SJCRH30 (cell line): Measurements from ENCODE around the gene C6orf132. TPM values are rescaled to one million over a fixed set of nuclear protein-coding genes. Genes with fewer than 3 reads are reported as not detected.

ENCODE experiments used
- DNase-seq, 2 experiments: peaks; one replicate each; pipeline ENCODE4 v3.0.0-alpha.2; 2015 to 2020
- H3K27ac ChIP-seq: fragments of 250-450 bp; sonication (Bioruptor Pico); 2 replicates; pipeline ENCODE4 v1.5.1; 2020; ENCODE audit warnings: mild to moderate bottlenecking, moderate library complexity
- H3K27me3 ChIP-seq: fragments of 250-450 bp; sonication (Bioruptor Pico); 2 replicates; pipeline ENCODE4 v1.5.1; 2020; ENCODE audit warnings: mild to moderate bottlenecking, moderate library complexity
- H3K36me3 ChIP-seq: fragments of 250-450 bp; sonication (Bioruptor Pico); 2 replicates; pipeline ENCODE4 v1.5.1; 2020; ENCODE audit warnings: mild to moderate bottlenecking, moderate library complexity
- H3K4me1 ChIP-seq: fragments of 250-450 bp; sonication (Bioruptor Pico); 2 replicates; pipeline ENCODE4 v1.5.1; 2020; ENCODE audit warnings: mild to moderate bottlenecking, moderate library complexity
- H3K4me3 ChIP-seq: fragments of 250-450 bp; sonication (Bioruptor Pico); 2 replicates; pipeline ENCODE4 v1.5.1; 2020; ENCODE audit warnings: mild to moderate bottlenecking, moderate library complexity
- H3K9me3 ChIP-seq: fragments of 250-450 bp; sonication (Bioruptor Pico); replicated peaks from 2 replicates; pipeline ENCODE4 v1.5.1; 2020; ENCODE audit warnings: mild to moderate bottlenecking, moderate library complexity
- total RNA-seq: library from RNA; depleted of rRNA; stranded (reverse); fragments of >200 nt; shearing (Covaris generic); gene quantifications from 2 replicates; pipeline ENCODE4 v1.2.3, GENCODE V29; 2014

Gene C6orf132
- total RNA-seq, 1 experiment from 2014 or later, result not detected

DNA sequence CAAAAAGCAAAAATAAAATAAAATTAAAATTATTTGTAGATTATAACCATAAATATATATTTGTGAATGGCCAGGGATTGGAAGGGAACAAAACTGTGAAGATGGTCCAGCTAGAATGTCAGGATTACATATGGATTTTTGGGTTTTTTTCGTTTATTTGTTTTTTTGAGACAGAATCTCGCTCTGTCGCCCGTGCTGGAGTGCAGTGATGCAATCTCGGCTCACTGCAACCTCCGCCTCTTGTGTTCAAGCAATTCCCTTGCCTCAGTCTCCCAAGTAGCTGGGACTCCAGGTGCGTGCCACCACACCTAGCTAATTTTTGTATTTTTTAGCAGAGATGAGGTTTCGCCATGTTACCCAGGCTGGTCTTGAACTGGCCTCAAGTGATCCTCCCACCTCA, 7.8 kb upstream of the C6orf132 start:
- Histone ChIP-seq H3K4me1 (peaks cover 10% of the 10 kb centered on the region), H3K27me3 (no peaks in the 10 kb centered on the region), H3K4me3 (no peak overlapping the region), H3K27ac (no peak overlapping the region), H3K36me3 (no peaks in the 10 kb centered on the region), H3K9me3 (no peaks in the 10 kb centered on the region)
- no peak for DNase-seq

GRCh38 chr6:42148058-42148457, 5.6 kb upstream of the C6orf132 start:
- Histone ChIP-seq H3K4me3 (no peak overlapping the region), H3K4me1 (peaks cover 10% of the 10 kb centered on the region), H3K36me3 (no peaks in the 10 kb centered on the region), H3K27ac (no peak overlapping the region), H3K27me3 (no peaks in the 10 kb centered on the region), H3K9me3 (no peaks in the 10 kb centered on the region)
- no peak for DNase-seq

DNA sequence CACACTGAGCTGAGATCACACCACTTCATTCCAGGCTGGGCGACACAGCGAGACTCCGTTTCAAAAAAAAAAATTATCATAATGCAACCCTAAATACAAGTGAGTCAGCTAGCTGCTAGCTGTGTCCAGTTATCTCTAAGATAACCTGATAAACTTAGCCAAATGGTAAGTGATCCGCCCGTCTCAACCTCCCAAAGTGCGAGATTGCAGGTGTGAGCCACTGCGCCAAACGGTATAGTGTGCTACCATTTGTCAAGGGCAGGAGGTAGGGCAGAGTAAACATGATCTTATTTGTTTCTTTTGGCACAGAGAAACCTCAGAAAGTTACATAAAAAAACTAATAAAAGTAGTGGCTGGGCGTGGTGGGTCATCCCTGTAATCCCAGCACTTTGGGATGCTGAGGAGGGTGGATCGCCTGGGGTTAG, 4.7 kb upstream of the C6orf132 start:
- H3K4me3 ChIP-seq, result no peak overlapping the region
- peaks cover 7% of the 10 kb centered on the region for H3K4me1 ChIP-seq
- no peaks in the 10 kb centered on the region for H3K9me3 ChIP-seq
- H3K36me3 ChIP-seq, result no peaks in the 10 kb centered on the region
- H3K27ac ChIP-seq, result no peak overlapping the region
- no peak for DNase-seq
- no peaks in the 10 kb centered on the region for H3K27me3 ChIP-seq

DNA sequence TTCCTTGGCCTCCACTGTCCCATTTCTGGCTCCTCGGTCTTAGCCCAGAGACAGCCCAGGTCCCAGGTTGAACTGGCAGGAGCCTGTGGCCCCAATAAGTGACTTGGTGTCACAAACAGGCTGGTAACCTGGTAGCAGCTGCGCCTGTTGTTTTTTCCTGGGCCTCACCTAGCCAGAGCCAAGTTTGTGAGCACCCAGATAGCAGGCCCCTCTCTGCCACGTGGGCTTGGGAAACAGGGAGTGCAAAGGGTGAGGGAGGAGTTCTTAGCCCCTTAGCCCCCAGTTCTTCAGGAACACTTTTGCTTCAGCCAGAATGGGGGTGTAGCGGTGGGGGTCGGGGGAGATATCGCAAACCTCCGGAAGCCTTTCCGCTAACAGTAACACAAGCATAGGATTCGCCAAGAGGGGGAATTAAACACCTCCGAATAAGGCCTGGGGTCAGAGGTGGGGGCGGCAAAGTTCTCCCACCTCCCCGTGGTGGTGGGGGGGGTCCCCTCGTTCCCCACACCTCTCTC, 760 bp downstream of the C6orf132 start:
- no peaks in the 10 kb centered on the region for H3K36me3 ChIP-seq
- H3K27ac ChIP-seq, result no peak overlapping the region
- no peak overlapping the region for H3K4me3 ChIP-seq
- H3K4me1 ChIP-seq, result no peaks in the 10 kb centered on the region; the same call in 1 of the 2 replicates
- H3K9me3 ChIP-seq, result no peaks in the 10 kb centered on the region
- no peaks in the 10 kb centered on the region for H3K27me3 ChIP-seq
- no peak for DNase-seq

- Histone ChIP-seq H3K4me3 (no peak overlapping the region), H3K36me3 (no peaks in the 10 kb centered on the region), H3K27me3 (no peaks in the 10 kb centered on the region), H3K9me3 (no peaks in the 10 kb centered on the region), H3K4me1 (no peaks in the 10 kb centered on the region; the same call in 1 of the 2 replicates), H3K27ac (no peak overlapping the region)
- no peak for DNase-seq
These were observed 1.4 kb downstream of the C6orf132 start for GRCh38 chr6:42140756-42141602.

- H3K27me3 ChIP-seq, result no peaks in the 10 kb centered on the region
- DNase-seq, result no peak
These were observed 2.4 kb downstream of the C6orf132 start for GRCh38 chr6:42140032-42140431.

DNA sequence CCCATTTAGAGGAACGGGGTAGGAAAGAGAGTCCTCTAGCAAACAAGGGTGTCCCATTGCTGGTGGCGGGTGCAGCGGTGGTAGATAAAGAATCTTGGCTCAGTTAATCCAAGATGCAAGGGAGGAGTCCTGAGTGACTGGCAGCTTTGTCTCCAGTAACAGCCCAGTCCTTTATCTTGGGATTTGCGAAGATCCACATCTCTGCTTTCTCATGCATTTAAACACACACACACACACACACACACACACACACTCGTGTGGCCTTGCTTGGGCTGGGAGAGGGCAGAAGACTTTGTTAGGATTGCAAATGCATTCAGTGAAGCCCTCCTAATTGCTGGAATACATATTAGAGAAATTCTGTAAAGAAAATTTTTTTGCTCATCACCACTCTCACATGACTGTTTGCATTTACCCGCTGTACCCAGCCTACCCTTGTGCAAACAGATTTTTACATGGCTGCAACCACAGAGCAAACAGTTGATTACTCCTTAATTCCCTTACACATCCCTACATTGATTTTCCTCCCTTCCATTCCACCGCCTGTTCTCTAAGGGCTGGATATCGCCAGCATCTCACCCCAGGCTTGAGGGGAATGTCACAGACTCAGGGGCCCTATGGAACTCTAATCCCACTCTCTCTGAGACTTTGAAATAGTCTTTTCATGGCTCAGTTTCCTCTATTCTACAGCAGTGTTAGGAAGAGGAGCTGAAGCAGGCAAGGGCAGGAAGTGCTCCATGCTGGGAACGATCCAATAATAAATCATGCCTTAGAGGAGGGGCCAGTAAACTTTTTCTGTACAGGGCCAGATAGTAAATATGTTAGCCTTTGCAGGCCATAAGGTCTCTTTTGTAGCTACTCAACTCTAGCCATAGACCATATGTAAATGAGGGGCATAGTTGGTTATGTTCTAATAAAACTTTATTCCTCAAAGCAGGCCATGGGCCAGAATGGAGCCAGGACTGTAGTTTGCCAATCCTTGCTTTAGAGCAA, 3.5 kb downstream of the C6orf132 start:
- Histone ChIP-seq H3K4me3 (no peak overlapping the region), H3K27me3 (no peaks in the 10 kb centered on the region), H3K36me3 (no peaks in the 10 kb centered on the region), H3K4me1 (no peaks in the 10 kb centered on the region; the same call in 1 of the 2 replicates), H3K27ac (no peak overlapping the region), H3K9me3 (no peaks in the 10 kb centered on the region)
- no peak for DNase-seq

More at GRCh38 chr6:42140032-42140431, 2.4 kb downstream of the C6orf132 start:
- Histone ChIP-seq H3K27ac (no peak overlapping the region), H3K36me3 (no peaks in the 10 kb centered on the region), H3K9me3 (no peaks in the 10 kb centered on the region), H3K4me1 (no peaks in the 10 kb centered on the region; the same call in 1 of the 2 replicates), H3K4me3 (no peak overlapping the region)

DNA sequence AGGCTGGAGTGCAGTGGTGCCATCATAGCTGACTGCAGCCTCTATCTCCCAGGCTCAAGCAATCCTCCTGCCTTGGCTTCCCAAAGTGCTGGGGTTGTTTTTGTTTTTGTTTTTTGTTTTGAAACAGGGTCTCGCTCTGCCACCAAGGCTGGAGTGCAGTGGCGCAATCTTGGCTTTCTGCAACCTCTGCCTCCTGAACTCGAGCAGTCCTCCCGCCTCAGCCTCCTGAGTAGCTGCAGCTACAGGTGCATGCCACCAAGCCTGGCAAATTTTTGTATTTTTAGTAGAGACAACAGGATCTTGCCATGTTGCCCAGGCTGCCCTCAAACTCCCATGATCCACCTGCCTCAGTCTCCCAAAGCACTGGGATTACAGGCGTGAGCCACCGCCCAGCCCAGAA, 4.2 kb downstream of the C6orf132 start:
- Histone ChIP-seq H3K4me1 (no peaks in the 10 kb centered on the region; the same call in 1 of the 2 replicates), H3K27ac (no peak overlapping the region), H3K27me3 (no peaks in the 10 kb centered on the region), H3K4me3 (no peak overlapping the region), H3K9me3 (no peaks in the 10 kb centered on the region), H3K36me3 (no peaks in the 10 kb centered on the region)
- no peak for DNase-seq

DNA sequence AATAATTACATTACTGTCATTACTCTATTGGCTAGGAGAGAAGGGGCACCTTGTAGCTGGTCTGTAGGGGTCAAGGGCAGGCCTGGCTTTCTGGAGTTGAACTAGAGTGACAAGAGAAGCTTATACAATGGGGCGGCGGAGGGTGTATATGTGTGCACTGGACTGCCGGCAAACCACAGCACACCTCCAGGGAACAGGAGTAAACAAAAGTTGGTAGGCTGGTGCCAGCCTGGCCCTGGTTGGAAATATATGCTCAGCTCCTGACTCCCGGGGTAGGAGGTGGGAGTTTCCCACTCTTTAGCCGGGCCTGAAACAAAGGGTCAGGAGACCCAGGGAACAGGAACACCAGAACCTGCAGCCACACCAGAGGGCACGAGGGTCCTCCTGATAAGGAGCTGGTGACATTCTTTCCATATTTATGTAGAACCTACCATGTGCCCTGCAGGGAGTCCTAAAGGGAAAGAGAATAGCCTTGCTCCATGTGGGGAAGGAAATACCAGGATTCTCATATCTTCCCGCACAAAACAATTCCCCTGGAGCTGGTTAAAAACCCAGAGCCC, 5.1 kb downstream of the C6orf132 start:
- Histone ChIP-seq H3K27ac (no peak overlapping the region), H3K4me3 (peak overlapping the region; percentile 48; the same call in 1 of the 2 replicates), H3K9me3 (no peaks in the 10 kb centered on the region), H3K27me3 (no peaks in the 10 kb centered on the region), H3K4me1 (no peaks in the 10 kb centered on the region; the same call in 1 of the 2 replicates), H3K36me3 (no peaks in the 10 kb centered on the region)
- no peak for DNase-seq

DNA sequence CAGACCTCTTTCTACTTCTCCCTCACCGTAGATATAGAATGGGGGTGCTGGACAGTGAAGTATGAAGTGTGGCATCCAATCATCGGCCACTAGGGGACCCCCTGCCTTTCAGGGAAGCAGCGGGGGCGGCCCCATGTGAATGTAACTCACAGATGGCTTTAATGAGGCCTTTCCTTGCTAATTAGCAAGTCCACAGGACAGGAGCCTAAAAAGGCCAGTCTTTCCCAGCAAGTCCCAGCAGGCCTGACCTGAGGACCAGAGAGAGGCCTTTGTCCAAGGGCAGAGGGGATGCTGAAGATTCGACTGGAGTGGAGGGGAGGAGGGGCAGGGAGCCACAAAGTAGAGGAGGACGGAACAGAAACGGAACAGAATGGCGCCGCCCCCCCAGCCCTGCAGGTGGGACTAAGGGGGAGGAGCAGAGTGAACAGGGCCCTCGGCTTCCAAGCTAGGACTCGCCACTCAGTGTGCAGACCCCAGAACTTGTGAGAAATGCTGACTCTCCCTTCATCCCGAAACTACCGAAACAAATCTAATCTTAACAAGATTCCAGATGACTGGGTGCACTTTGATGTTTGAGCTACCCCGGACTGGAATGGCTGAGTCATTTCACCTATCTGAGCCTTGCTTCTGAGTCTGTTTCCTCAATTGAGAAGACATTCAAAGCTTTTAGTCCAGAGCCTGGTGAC, 5.8 kb downstream of the C6orf132 start:
- peak overlapping the region; percentile 48 for H3K4me3 ChIP-seq
- H3K27me3 ChIP-seq, result no peaks in the 10 kb centered on the region
- H3K9me3 ChIP-seq, result no peaks in the 10 kb centered on the region
- H3K27ac ChIP-seq, result no peak overlapping the region
- H3K36me3 ChIP-seq, result no peaks in the 10 kb centered on the region
- H3K4me1 ChIP-seq, result no peaks in the 10 kb centered on the region; the same call in 1 of the 2 replicates
- DNase-seq, result peak; percentile 48 to 66

- Histone ChIP-seq H3K4me1 (no peaks in the 10 kb centered on the region; the same call in 1 of the 2 replicates), H3K4me3 (no peak overlapping the region), H3K9me3 (no peaks in the 10 kb centered on the region), H3K27me3 (no peaks in the 10 kb centered on the region), H3K27ac (no peak overlapping the region), H3K36me3 (no peaks in the 10 kb centered on the region)
- DNase-seq, result no peak
These were observed 6.7 kb downstream of the C6orf132 start for GRCh38 chr6:42135722-42136121.

DNA sequence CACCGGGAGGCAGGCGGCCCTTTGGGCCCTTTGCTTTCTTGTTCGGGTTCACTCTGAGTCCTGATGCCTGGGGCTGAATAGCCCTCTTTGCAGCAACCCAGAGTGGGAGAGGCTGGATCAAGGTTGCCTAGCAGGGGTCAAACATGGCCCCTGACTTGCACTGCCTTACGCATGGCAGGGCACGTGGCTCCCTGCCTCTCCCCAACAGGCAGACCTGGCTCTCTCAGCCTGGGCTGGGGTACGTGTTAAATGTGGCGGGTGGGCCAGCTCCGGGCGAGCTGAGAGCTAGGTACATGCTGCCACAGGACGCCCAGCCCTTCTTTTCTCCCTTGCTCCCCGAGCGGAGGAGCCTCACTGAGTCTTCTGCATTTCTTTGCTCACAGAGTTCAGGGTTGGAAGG, 7.3 kb downstream of the C6orf132 start:
- no peak overlapping the region for H3K27ac ChIP-seq
- no peaks in the 10 kb centered on the region; the same call in 1 of the 2 replicates for H3K4me1 ChIP-seq
- H3K4me3 ChIP-seq, result no peak overlapping the region
- DNase-seq, result no peak
- H3K9me3 ChIP-seq, result no peaks in the 10 kb centered on the region
- no peaks in the 10 kb centered on the region for H3K27me3 ChIP-seq
- H3K36me3 ChIP-seq, result no peaks in the 10 kb centered on the region

GRCh38 chr6:42133926-42134325, 8.5 kb downstream of the C6orf132 start:
- no peak for DNase-seq
- Histone ChIP-seq H3K27ac (no peak overlapping the region), H3K36me3 (no peaks in the 10 kb centered on the region), H3K4me3 (no peak overlapping the region), H3K27me3 (no peaks in the 10 kb centered on the region), H3K9me3 (no peaks in the 10 kb centered on the region), H3K4me1 (no peaks in the 10 kb centered on the region; the same call in 1 of the 2 replicates)

GRCh38 chr6:42131531-42131930, 10.9 kb downstream of the C6orf132 start:
- H3K9me3 ChIP-seq, result no peaks in the 10 kb centered on the region
- no peak overlapping the region for H3K27ac ChIP-seq
- no peaks in the 10 kb centered on the region for H3K27me3 ChIP-seq
- no peak overlapping the region for H3K4me3 ChIP-seq
- DNase-seq, result no peak
- no peaks in the 10 kb centered on the region; the same call in 1 of the 2 replicates for H3K4me1 ChIP-seq
- no peaks in the 10 kb centered on the region for H3K36me3 ChIP-seq
